ENCODE data around the gene OR4X2.
"Not testable (repeated sequence)": the region's sequence is repeated elsewhere in the genome, so short reads cannot be mapped to it uniquely, and the experiment has no call there.

OR4X2 gene

GRCh38 chr11:48244804-48245203 lies at the start of gene OR4X2:
Gene OR4X2 (plus strand): TSS chr11:48245104. CDS start chr11:48245104, 0 bp downstream.
- no peak for DNase-seq

- no peak for DNase-seq
Measured at GRCh38 chr11:48207881-48208280, 37.0 kb upstream of the OR4X2 start.

GRCh38 chr11:48210052-48210451 lies 34.9 kb upstream of the OR4X2 start:
- DNase-seq: no peak

GRCh38 chr11:48216510-48216909 lies 28.4 kb upstream of the OR4X2 start, which contains the start of gene OR4B1:
Gene OR4B1 (plus strand): TSS chr11:48216810. CDS start chr11:48216810, 0 bp downstream.
- no peak for DNase-seq

- DNase-seq: no peak
Measured at GRCh38 chr11:48228761-48229160, 16.1 kb upstream of the OR4X2 start.

GRCh38 chr11:48230057-48230456 lies 14.8 kb upstream of the OR4X2 start:
- not testable (repeated sequence) for DNase-seq

- no peak for DNase-seq
Measured at GRCh38 chr11:48237727-48238126, 7.2 kb upstream of the OR4X2 start.

- DNase-seq: no peak
Measured at GRCh38 chr11:48242501-48242900, 2.4 kb upstream of the OR4X2 start.

GRCh38 chr11:48248902-48249301 lies 4.0 kb downstream of the OR4X2 start:
- DNase-seq: no peak

GRCh38 chr11:48261600-48261999 lies 16.7 kb downstream of the OR4X2 start:
- no peak for DNase-seq

- DNase-seq: no peak
Measured at GRCh38 chr11:48263423-48263911, 18.6 kb downstream of the OR4X2 start, which contains the start of gene OR4X1. Gene OR4X1 (plus strand): TSS chr11:48263861. CDS start chr11:48263861, 0 bp downstream.

- no peak for DNase-seq
Measured at GRCh38 chr11:48270621-48271020, 25.7 kb downstream of the OR4X2 start.

- no peak for DNase-seq
Measured at GRCh38 chr11:48272606-48273005, 27.7 kb downstream of the OR4X2 start.
